K562 (cell line): ENCODE measurements around the gene RTL10. TPM values are rescaled to one million over a fixed set of nuclear protein-coding genes. Genes with fewer than 3 reads are reported as not detected.

ENCODE experiments used
- DIDO1 ChIP-seq: fragments of 450-650 bp; IDR thresholded peaks from 2 replicates; pipeline ENCODE4 v1.6.1; 2016; ENCODE audit warnings: low read depth, missing biosample characterization, missing genetic modification characterization
- FOXJ3 ChIP-seq: sonication (generic); formaldehyde crosslinking; IDR thresholded peaks from 2 replicates; pipeline ENCODE4 v1.4.0; 2020; ENCODE audit warnings: mild to moderate bottlenecking, missing genetic modification reagents
- KDM5B ChIP-seq: fragments of 200-600 bp; sonication (generic); IDR thresholded peaks from 2 replicates; pipeline ENCODE4 v1.6.1; 2012; ENCODE audit warnings: low read depth, mild to moderate bottlenecking, moderate library complexity, low read length, control low read depth, inconsistent platforms; ENCODE audit not compliant: insufficient replicate concordance
- KLF13 ChIP-seq: fragments of 450-650 bp; IDR thresholded peaks from 2 replicates; pipeline ENCODE4 v1.6.1; 2016; ENCODE audit warnings: missing genetic modification characterization, low read depth, mild to moderate bottlenecking, missing compliant biosample characterization, moderate library complexity, borderline replicate concordance
- MTA3 ChIP-seq: fragments of 450-650 bp; formaldehyde crosslinking; IDR thresholded peaks from 2 replicates; pipeline ENCODE4 v1.6.1; 2017; ENCODE audit warnings: mild to moderate bottlenecking, borderline replicate concordance
- NUFIP1 ChIP-seq: fragments of 450-650 bp; IDR thresholded peaks from 2 replicates; pipeline ENCODE4 v1.6.1; 2018; ENCODE audit not compliant: partially characterized antibody
- RBBP5 ChIP-seq: fragments of 200-600 bp; sonication (generic); IDR thresholded peaks from 2 replicates; pipeline ENCODE4 v1.6.1; 2012; ENCODE audit warnings: borderline replicate concordance, mild to moderate bottlenecking, low read length, control low read depth, inconsistent platforms; ENCODE audit not compliant: insufficient read depth, poor library complexity, severe bottlenecking
- THRAP3 ChIP-seq: fragments of 450-650 bp; IDR thresholded peaks from 2 replicates; pipeline ENCODE4 v1.6.1; 2016; ENCODE audit warnings: mild to moderate bottlenecking, inconsistent platforms, borderline replicate concordance
- ZNF785 ChIP-seq: fragments of 250-450 bp; sonication (Bioruptor Pico); IDR thresholded peaks from 2 replicates; pipeline ENCODE4 v1.4.0; 2020; ENCODE audit warnings: mild to moderate bottlenecking
- polyA plus RNA-seq, 8 experiments: library from polyadenylated mRNA; depleted of rRNA in 4 of 8; stranded (reverse) in 5 of 8; unstranded in 3 of 8; fragments of >200 nt; fragmentation: Nextera tagmentation in 2 of 8; fragmentation: Illumina TruSeq in 1 of 8; extraction: Ambion mirVana in 2 of 8; extraction: Trizol in 1 of 8; gene quantifications; 2 replicates each; pipeline versions ENCODE4 v1.2.1 to v1.2.3, GENCODE V29; 2011 to 2014; ENCODE audit warnings: inconsistent platforms in 1 of 8, missing spikeins in 1 of 8
- total RNA-seq, 7 experiments: library from RNA; depleted of rRNA in 6 of 7; stranded (reverse); fragments of >200 nt in 6 of 7; fragmentation: Illumina TruSeq in 2 of 7; extraction: Trizol in 2 of 7; gene quantifications; 2 replicates each; pipeline versions ENCODE4 v1.2.1 to v1.2.3, GENCODE V29; 2011 to 2021; ENCODE audit warnings: low replicate concordance in 1 of 7
- TF ChIP-seq, protein P1 (sequence below): fragments of 450-650 bp; IDR thresholded peaks from 2 replicates; pipeline ENCODE4 v1.6.1; 2016
- TF ChIP-seq, protein P2 (sequence below): IDR thresholded peaks from 2 replicates; pipeline ENCODE4 v1.6.1; 2012; ENCODE audit warnings: low read depth, low read length, improper control_type of control experiment, borderline replicate concordance
- TF ChIP-seq, protein P3 (sequence below): fragments of 450-650 bp; formaldehyde crosslinking; IDR thresholded peaks from 2 replicates; pipeline ENCODE4 v1.4.0; 2020; ENCODE audit warnings: mild to moderate bottlenecking, moderate library complexity
- TF ChIP-seq, protein P4 (sequence below): fragments of 450-650 bp; IDR thresholded peaks from 2 replicates; pipeline ENCODE4 v1.7.1; 2018; ENCODE audit warnings: mild to moderate bottlenecking, low read depth; ENCODE audit not compliant: partially characterized antibody
- TF ChIP-seq, protein P5 (sequence below): conservative IDR thresholded peaks from 2 replicates; pipeline ENCODE4 v1.6.1; 2011; ENCODE audit warnings: low read depth, mild to moderate bottlenecking, low read length; ENCODE audit not compliant: control insufficient read depth
- TF ChIP-seq, protein P6 (sequence below): fragments of 450-650 bp; formaldehyde crosslinking; IDR thresholded peaks from 2 replicates; pipeline ENCODE4 v1.4.0; 2020; ENCODE audit warnings: mild to moderate bottlenecking, mixed read lengths

RTL10 gene
- total and polyA plus RNA-seq, 9 of the 15 experiments (the other 6 are each of a cell fraction or from before 2014, with no cell fraction given), result 19.8 to 75.5 (median 32.5) TPM

DNA sequence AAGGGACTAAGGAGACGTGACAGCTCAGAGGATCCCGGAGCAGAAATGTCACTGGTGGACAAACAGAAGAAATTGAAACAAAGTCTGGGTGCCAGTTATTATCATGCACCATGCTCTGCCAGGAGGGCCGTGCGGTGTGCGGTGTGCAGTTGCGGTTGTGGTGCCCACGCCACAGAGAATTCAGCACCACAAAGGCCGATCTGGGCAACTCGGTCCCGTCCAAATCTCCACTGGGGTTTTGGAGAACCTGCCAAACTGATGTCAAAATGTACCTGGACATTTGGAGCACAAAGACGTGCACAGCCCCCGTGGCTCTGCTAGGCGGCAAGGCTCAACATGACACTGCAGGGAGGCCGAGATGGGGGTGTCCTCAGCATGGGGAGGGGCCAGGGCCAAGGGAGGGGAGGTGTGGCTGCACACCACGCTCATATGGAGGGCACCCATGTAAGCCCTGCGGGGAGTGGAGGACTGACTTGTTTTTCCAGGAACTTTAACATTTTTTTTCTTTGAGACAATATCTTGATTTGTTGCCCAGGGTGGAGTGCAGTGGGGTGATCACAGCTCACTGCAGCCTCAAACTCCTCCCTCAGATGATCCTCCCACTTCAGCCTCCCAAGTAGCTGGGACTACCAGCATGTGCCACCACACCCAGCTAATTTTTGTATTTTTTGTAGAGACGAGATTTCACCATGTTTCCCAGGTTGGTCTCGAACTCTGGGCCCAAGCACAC is 39.4 kb downstream of the RTL10 start (continued):
- TF ChIP-seq THRAP3, result no peak
- TF ChIP-seq KDM5B, result peak; percentile 68
- peak; percentile 91 for TF ChIP-seq MTA3
- peak; percentile 81 for TF ChIP-seq KLF13
- TF ChIP-seq, protein P1, sequence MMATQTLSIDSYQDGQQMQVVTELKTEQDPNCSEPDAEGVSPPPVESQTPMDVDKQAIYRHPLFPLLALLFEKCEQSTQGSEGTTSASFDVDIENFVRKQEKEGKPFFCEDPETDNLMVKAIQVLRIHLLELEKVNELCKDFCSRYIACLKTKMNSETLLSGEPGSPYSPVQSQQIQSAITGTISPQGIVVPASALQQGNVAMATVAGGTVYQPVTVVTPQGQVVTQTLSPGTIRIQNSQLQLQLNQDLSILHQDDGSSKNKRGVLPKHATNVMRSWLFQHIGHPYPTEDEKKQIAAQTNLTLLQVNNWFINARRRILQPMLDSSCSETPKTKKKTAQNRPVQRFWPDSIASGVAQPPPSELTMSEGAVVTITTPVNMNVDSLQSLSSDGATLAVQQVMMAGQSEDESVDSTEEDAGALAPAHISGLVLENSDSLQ, result peak; percentile 80
- TF ChIP-seq, protein P2, sequence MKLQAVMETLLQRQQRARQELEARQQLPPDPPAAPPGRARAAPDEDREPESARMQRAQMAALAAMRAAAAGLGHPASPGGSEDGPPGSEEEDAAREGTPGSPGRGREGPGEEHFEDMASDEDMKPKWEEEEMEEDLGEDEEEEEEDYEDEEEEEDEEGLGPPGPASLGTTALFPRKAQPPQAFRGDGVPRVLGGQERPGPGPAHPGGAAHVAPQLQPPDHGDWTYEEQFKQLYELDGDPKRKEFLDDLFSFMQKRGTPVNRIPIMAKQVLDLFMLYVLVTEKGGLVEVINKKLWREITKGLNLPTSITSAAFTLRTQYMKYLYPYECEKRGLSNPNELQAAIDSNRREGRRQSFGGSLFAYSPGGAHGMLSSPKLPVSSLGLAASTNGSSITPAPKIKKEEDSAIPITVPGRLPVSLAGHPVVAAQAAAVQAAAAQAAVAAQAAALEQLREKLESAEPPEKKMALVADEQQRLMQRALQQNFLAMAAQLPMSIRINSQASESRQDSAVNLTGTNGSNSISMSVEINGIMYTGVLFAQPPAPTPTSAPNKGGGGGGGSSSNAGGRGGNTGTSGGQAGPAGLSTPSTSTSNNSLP, result 0 out of 2 replicates have a peak, but pooled peaks have one; percentile 12
- peak; percentile 72; the same call in 1 of the 2 replicates for TF ChIP-seq ZNF785
- TF ChIP-seq, protein P3, sequence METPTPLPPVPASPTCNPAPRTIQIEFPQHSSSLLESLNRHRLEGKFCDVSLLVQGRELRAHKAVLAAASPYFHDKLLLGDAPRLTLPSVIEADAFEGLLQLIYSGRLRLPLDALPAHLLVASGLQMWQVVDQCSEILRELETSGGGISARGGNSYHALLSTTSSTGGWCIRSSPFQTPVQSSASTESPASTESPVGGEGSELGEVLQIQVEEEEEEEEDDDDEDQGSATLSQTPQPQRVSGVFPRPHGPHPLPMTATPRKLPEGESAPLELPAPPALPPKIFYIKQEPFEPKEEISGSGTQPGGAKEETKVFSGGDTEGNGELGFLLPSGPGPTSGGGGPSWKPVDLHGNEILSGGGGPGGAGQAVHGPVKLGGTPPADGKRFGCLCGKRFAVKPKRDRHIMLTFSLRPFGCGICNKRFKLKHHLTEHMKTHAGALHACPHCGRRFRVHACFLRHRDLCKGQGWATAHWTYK (CRISPR knock-in tag), result peak; percentile 66; the same call in 1 of the 2 replicates
- no peak for TF ChIP-seq FOXJ3 (CRISPR knock-in tag)
- no peak for TF ChIP-seq DIDO1 (tag)
- TF ChIP-seq NUFIP1, result peak; percentile 55
- TF ChIP-seq, protein P4, sequence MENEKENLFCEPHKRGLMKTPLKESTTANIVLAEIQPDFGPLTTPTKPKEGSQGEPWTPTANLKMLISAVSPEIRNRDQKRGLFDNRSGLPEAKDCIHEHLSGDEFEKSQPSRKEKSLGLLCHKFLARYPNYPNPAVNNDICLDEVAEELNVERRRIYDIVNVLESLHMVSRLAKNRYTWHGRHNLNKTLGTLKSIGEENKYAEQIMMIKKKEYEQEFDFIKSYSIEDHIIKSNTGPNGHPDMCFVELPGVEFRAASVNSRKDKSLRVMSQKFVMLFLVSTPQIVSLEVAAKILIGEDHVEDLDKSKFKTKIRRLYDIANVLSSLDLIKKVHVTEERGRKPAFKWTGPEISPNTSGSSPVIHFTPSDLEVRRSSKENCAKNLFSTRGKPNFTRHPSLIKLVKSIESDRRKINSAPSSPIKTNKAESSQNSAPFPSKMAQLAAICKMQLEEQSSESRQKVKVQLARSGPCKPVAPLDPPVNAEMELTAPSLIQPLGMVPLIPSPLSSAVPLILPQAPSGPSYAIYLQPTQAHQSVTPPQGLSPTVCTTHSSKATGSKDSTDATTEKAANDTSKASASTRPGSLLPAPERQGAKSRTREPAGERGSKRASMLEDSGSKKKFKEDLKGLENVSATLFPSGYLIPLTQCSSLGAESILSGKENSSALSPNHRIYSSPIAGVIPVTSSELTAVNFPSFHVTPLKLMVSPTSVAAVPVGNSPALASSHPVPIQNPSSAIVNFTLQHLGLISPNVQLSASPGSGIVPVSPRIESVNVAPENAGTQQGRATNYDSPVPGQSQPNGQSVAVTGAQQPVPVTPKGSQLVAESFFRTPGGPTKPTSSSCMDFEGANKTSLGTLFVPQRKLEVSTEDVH, result peak; percentile 44
- TF ChIP-seq, protein P5, sequence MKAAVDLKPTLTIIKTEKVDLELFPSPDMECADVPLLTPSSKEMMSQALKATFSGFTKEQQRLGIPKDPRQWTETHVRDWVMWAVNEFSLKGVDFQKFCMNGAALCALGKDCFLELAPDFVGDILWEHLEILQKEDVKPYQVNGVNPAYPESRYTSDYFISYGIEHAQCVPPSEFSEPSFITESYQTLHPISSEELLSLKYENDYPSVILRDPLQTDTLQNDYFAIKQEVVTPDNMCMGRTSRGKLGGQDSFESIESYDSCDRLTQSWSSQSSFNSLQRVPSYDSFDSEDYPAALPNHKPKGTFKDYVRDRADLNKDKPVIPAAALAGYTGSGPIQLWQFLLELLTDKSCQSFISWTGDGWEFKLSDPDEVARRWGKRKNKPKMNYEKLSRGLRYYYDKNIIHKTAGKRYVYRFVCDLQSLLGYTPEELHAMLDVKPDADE, result peak; percentile 46; the same call in 1 of the 2 replicates
- peak; percentile 57 for TF ChIP-seq RBBP5
- TF ChIP-seq, protein P6, sequence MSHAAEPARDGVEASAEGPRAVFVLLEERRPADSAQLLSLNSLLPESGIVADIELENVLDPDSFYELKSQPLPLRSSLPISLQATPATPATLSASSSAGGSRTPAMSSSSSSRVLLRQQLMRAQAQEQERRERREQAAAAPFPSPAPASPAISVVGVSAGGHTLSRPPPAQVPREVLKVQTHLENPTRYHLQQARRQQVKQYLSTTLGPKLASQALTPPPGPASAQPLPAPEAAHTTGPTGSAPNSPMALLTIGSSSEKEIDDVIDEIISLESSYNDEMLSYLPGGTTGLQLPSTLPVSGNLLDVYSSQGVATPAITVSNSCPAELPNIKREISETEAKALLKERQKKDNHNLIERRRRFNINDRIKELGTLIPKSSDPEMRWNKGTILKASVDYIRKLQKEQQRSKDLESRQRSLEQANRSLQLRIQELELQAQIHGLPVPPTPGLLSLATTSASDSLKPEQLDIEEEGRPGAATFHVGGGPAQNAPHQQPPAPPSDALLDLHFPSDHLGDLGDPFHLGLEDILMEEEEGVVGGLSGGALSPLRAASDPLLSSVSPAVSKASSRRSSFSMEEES (CRISPR knock-in tag), result no peak; the same call in 1 of the 2 replicates
